Neural cell (in vitro differentiated cells): ENCODE results near the gene AP1M1.

Source experiments
- EZH2 ChIP-seq: fragments of 200-600, 300-800 bp; shearing (Covaris generic), sonication (generic); IDR thresholded peaks from 2 replicates; pipeline ENCODE4 v1.6.1; 2014; ENCODE audit warnings: antibody characterized with exemption, low read length, borderline replicate concordance, mild to moderate bottlenecking; ENCODE audit not compliant: insufficient read depth, poor library complexity, severe bottlenecking
- TAF1 ChIP-seq: IDR thresholded peaks from 2 replicates; pipeline ENCODE4 v1.6.1; 2012; ENCODE audit warnings: low read depth
- TF ChIP-seq, protein P1 (sequence below): fragments of 450-650 bp; IDR thresholded peaks from 2 replicates; pipeline ENCODE4 v1.5.1; 2014; ENCODE audit warnings: antibody characterized with exemption, mild to moderate bottlenecking, moderate library complexity; ENCODE audit not compliant: poor library complexity, severe bottlenecking

DNA sequence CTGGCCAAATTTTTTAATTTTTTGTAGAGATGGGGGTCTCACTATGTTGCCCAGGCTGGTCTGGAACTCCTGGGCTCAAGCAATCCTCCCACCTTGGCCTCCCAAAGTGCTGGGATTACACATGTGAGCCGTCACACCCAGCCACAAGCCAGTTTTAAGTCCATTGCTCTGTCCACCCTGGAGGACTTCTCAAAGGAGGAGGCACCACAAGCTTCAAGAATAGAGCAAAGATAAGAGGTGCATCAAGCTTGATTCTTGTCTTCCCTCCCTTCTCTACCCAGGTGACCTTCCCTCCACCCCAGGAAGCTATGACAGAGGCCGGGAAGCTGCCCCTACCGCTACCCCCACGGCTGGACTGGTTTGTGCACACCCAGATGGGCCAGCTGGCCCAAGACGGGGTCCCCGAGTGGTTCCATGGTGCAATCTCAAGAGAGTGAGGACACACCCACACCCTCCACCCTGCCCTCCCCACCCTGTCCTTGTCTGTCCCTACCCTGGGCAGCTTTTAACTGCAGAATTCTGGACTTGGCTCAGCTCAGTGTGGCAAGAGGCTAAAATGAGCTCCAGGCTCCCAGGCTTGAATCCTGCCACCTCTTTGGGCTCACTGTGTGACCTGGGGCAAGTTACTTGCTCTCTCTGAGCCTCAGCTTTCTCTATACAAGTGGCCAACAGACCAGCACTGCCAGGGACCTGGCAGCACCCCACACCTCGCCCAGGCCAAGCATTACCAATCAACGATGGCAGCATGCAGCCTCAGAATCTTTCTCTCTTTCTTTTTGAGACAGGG, 49.1 kb upstream of the AP1M1 start:
- TF ChIP-seq, protein P1, sequence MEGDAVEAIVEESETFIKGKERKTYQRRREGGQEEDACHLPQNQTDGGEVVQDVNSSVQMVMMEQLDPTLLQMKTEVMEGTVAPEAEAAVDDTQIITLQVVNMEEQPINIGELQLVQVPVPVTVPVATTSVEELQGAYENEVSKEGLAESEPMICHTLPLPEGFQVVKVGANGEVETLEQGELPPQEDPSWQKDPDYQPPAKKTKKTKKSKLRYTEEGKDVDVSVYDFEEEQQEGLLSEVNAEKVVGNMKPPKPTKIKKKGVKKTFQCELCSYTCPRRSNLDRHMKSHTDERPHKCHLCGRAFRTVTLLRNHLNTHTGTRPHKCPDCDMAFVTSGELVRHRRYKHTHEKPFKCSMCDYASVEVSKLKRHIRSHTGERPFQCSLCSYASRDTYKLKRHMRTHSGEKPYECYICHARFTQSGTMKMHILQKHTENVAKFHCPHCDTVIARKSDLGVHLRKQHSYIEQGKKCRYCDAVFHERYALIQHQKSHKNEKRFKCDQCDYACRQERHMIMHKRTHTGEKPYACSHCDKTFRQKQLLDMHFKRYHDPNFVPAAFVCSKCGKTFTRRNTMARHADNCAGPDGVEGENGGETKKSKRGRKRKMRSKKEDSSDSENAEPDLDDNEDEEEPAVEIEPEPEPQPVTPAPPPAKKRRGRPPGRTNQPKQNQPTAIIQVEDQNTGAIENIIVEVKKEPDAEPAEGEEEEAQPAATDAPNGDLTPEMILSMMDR: no peak
- TF ChIP-seq TAF1 (no peak), EZH2 (no peak)
